Astrocyte of the cerebellum (primary cell): ENCODE results near the gene SMCO3.
A peak's percentile ranks its signal among the peaks of the same experiment; 100 is the strongest.

Source experiments
- DNase-seq: peaks from one replicate; pipeline ENCODE4 v3.0.0-alpha.2; 2011; ENCODE audit warnings: low read depth
- H3K4me3 ChIP-seq: 2 replicates; pipeline ENCODE4 v1.5.1; 2011; ENCODE audit warnings: mild to moderate bottlenecking, low read depth, low read length, moderate library complexity
- CTCF ChIP-seq: IDR thresholded peaks from 2 replicates; pipeline ENCODE4 v1.5.1; 2012; ENCODE audit warnings: low read length, low read depth, moderate library complexity, mild to moderate bottlenecking; ENCODE audit errors: missing control alignments
- in situ Hi-C: cut with HindIII; loops from 2 replicates; pipeline ENCODE4 v1.10.0; 2017; ENCODE audit warnings: low sequenced_read_pairs

Gene SMCO3

GRCh38 chr12:14780859-14781258 is 33.1 kb downstream of the SMCO3 start:
- no peak overlapping the region for H3K4me3 ChIP-seq
- no peak for DNase-seq
- no peak for TF ChIP-seq CTCF
- in situ Hi-C loops = no loop called here

GRCh38 chr12:14779834-14780233 is 34.1 kb downstream of the SMCO3 start:
- no peak for TF ChIP-seq CTCF
- in situ Hi-C loops = no loop called here
- no peak for DNase-seq
- no peak overlapping the region for H3K4me3 ChIP-seq

GRCh38 chr12:14777271-14777670 is 36.7 kb downstream of the SMCO3 start:
- in situ Hi-C loops = no loop called here
- no peak for DNase-seq
- TF ChIP-seq CTCF = no peak
- no peak overlapping the region for H3K4me3 ChIP-seq

GRCh38 chr12:14776236-14776961 is 37.6 kb downstream of the SMCO3 start:
- DNase-seq = no peak
- TF ChIP-seq CTCF = no peak

GRCh38 chr12:14775636-14775980 is 38.4 kb downstream of the SMCO3 start:
- no peak for DNase-seq
- in situ Hi-C loops = no loop called here
- TF ChIP-seq CTCF = no peak
- peak overlapping the region; percentile 74 for H3K4me3 ChIP-seq

More at GRCh38 chr12:14776236-14776961, 37.6 kb downstream of the SMCO3 start:
- H3K4me3 ChIP-seq = no peak overlapping the region
- in situ Hi-C loops = no loop called here

- H3K4me3 ChIP-seq = peak overlapping the region; percentile 74
- no peak for DNase-seq
- TF ChIP-seq CTCF = no peak
- in situ Hi-C loops = no loop called here
Observed at GRCh38 chr12:14774906-14775635, 38.9 kb downstream of the SMCO3 start.
